Ammon's horn (tissue), 1 donor: ENCODE results near the gene WDR90.

ENCODE experiments used
- DNase-seq: peaks from one replicate; pipeline ENCODE4 v3.0.0-alpha.2; 2016; ENCODE audit warnings: low spot score

The WDR90 gene

GRCh38 chr16:676565-676902 lies 27.4 kb downstream of the WDR90 start:
- no peak for DNase-seq

DNA sequence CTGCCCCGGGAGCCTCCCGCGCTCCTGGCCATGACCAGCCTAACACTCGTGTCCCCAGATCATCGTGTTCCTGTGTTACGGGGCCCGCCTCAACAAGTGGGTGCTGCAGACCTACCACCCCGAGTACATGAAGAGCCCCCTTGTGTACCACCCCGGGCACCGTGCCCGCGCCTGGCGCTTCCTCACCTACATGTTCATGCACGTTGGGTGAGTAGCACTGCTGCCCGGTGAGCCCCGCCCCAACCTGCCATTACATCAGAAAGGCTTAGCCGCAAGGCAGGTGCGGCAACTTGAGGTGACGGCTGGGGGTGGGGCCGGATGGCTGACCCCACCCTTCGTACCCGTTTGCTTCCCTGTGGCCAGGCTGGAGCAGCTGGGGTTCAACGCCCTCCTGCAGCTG lies 27.7 kb downstream of the WDR90 start:
- DNase-seq = no peak

- no peak for DNase-seq
Observed at GRCh38 chr16:677316-678190, 28.4 kb downstream of the WDR90 start.

- no peak for DNase-seq
Observed at GRCh38 chr16:678209-678857, 29.2 kb downstream of the WDR90 start.

- DNase-seq = peak; percentile 72
Observed at GRCh38 chr16:678858-679813, 30.0 kb downstream of the WDR90 start.

DNA sequence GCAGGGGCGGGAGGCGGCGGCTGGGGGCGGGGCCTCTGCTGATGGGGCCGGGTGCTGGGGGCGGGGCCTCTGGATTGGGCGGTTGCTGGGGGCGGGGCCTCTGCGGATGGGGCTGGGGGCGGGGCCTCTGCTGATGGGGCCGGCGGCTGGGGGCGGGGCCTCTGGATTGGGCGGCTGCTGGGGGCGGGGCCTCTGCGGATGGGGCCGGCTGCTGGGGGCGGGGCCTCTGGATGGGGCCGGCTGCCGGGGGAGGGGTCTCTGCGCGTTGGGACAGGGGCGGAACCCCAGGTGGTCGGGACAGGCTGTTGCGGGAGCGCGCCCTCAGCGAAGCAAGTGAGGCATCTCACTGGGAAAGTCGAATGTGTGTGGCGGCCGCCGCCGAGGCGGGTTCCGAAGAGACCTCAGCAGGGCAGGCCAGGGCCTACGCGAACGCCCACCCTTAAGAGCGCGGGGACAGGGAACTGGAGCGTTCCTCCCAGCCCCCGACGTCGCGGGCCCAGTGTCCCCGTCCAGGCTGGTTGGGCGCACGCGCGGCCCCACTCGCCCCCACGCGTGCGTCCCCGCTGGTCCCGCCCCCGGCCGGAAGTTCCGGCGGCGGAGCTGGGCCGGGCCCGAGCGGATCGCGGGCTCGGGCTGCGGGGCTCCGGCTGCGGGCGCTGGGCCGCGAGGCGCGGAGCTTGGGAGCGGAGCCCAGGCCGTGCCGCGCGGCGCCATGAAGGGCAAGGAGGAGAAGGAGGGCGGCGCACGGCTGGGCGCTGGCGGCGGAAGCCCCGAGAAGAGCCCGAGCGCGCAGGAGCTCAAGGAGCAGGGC lies 30.9 kb downstream of the WDR90 start, which contains the start of gene STUB1:
TSS of gene STUB1 (plus strand) at position 597 of the 811 bp plus-strand sequence. CDS start at position 713, 116 bp downstream.
- peak; percentile 85 for DNase-seq

DNA sequence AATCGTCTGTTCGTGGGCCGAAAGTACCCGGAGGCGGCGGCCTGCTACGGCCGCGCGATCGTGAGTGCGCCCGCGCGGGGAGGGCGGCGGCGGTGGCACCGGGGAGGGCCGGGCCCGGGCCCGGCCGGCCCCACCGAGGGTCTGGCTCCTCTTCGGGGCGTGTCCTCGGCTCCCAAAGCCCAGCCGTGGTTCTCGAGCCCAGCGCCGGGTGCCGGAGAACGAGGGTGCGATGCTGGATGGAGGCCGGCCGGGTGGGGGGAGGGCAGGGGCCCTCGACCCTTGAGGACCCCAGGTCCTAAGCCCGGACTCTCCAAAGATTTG lies 31.4 kb downstream of the WDR90 start:
- DNase-seq = no peak

DNA sequence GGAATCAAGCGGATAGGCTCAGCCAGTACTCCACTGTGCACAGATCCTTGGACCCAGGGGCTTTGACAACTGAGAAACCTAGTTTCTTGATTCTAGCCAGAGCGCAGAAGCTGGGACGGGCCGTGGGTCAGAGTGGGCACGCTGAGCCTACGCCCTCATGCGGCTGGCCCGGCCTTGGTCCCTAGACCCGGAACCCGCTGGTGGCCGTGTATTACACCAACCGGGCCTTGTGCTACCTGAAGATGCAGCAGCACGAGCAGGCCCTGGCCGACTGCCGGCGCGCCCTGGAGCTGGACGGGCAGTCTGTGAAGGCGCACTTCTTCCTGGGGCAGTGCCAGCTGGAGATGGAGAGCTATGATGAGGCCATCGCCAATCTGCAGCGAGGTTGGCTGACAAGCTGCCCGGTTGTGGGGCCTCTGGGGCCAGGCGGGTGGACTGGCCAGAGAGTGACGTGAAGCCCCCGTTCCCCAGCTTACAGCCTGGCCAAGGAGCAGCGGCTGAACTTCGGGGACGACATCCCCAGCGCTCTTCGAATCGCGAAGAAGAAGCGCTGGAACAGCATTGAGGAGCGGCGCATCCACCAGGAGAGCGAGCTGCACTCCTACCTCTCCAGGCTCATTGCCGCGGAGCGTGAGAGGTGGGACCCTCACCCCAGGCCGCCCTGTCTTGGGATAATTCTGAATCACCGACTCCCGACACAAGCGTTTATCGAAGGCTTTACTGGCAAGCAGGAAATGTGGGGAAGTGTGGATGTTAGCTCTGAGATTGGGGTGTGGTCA lies 32.0 kb downstream of the WDR90 start:
- DNase-seq = no peak

- DNase-seq = no peak
Observed at GRCh38 chr16:681746-682427, 32.7 kb downstream of the WDR90 start.

DNA sequence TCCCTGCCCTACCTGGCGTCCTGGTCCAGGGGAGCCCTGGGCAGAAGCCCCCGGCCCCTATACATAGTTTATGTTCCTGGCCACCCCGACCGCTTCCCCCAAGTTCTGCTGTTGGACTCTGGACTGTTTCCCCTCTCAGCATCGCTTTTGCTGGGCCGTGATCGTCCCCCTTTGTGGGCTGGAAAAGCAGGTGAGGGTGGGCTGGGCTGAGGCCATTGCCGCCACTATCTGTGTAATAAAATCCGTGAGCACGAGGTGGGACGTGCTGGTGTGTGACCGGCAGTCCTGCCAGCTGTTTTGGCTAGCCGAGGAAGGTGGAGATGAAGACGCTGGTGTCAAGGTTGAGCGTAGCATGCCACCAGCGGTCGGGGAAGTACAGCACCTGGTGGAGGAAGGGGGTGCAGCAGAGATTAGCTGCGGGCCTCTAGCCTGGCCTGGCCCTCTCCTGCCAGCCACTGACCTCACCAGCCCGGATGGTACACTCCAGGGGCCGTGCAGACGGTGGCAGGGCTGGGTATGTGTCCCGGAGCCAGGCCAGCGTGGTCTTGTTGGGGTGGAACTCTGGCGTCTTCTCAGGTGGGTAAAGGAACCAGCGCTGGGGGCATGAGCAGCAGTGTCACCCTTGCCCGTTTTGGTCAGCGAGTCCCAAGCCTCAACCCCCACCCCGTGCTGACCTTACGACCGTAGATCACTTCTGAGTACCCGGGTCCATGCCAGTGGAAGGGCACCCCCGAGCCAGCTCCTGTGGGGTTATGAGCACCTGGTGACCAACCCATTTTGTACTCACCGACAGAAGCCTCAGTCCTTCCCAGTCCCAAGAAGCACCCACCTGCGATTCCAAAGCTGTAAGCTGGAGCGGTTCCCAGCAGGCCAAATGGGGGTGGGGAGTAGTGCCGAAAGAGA lies 33.6 kb downstream of the WDR90 start:
- no peak for DNase-seq

DNA sequence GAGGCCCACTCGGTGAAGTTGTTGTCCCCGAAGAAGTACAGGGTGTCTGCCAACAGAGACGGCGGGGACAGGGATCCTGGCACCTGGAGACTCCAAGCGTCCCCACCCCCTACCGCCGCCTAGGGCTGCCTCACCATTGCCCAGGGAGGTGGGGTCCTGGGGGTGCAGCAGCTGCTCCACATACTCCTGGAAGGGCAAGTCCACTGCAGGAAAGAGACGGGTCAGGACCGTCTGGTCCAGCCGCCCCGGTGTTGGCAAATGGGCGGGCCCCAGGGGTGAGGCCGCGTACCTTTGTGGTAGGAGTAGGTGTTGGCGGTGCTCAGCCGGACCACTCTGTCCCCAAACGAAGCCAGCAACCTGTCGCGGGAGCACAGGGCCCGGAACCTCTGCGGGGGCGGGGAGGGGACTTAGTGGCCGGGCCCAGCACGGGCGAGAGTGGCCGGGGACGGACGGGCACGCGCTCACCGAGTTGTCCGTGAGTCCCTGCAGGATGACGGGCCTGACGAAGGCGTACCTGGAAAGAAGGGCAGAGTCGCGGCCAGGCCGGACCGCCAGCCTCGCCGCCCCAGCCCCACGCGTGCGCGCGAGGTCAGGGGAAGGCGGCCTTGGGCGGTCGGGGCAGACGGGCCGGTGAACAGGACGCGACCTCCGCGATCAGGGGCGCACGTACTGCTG lies 34.4 kb downstream of the WDR90 start:
- no peak for DNase-seq

DNA sequence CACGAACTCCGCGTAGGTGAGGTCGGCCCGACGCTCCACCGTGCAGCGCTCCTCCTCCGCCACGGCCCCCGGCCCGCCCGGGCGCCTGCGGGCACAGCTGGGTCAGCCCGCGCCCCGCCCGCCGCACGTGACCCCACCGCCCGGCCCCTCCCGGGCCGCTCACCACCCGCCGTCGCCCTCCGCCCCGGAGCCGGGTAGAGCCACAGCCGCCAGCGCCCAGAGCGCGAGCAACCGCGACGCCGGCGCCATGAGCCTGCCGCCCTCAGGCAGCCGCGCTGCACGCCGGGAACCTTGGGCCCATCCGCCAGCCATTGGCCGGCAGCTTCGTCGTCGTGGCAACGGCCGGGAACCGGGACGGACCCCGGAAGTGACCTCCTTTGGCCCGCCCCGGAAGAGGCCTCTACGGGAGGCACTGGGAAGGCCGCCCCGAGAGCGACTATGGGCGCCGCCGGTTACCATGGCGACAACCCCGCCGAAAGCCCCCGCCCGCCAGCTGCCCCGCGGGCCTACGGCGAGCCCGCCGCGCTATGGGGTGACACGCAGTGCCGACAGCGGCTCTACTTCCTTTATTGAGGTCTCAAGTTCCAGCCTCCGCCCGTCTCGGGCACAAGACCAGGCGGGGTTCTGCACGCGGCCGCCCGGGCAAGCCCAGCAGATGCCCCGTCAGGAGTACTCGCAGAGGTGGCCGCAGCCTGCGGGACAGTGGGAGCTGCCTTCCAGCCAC lies 35.1 kb downstream of the WDR90 start, which contains the start of gene JMJD8:
TSS of gene JMJD8 (minus strand) at position 264 of the 724 bp plus-strand sequence. CDS start at position 249, 15 bp downstream.
- peak; percentile 96 for DNase-seq

GRCh38 chr16:684961-685696 lies 36.0 kb downstream of the WDR90 start:
- DNase-seq = no peak

DNA sequence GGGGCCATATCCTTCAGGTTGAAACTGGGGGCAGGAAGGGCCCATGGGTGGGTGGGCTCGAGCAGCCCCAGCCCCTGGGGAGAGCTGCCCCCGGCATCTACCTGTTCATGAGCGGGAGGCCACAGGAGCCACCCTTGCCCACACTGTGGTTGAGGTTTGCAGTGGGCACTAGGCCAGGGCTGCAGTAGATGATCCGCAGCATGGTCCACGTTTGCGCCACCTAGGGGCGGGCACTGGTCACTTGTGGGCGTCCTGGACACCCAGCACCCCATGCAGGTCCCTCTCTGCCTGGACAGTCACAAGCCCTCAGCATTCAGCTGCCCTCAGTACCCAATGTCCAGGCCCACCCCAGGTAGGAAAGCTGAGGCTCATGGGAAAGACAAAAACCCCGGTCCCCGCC lies 36.8 kb downstream of the WDR90 start:
- DNase-seq = no peak

GRCh38 chr16:686459-687260 lies 37.5 kb downstream of the WDR90 start:
- DNase-seq = no peak

DNA sequence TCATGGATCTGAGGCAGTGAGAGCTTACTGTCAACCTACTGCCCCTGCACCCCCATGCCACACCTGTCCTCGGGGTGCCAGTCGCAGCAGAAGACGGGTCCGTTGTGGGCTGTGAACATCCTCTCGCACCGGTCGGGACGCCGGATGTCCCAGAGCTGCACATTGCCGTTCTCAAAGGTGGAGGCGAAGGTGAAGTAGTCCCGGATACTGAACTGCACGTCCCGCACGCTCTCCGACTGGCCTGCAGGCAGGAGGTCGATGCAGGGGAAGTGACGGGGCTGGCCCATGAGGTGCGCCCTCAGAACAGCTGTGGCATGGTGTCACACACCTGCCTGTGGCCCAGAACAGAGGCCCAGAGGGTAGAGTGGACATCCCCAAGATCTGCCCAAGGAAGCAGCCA lies 38.3 kb downstream of the WDR90 start:
- DNase-seq = no peak
